ENCODE results near the gene EDNRB.

The EDNRB gene

GRCh38 chr13:77896977-77897376, 21.7 kb downstream of the EDNRB start:
- in situ Hi-C loops (cut with HindIII; ENCODE audit: low sequenced_read_pairs), result no loop called here

GRCh38 chr13:77896536-77896935, 22.1 kb downstream of the EDNRB start:
- in situ Hi-C loops (cut with HindIII; ENCODE audit: low sequenced_read_pairs), result no loop called here

- in situ Hi-C loops (cut with HindIII; ENCODE audit: low sequenced_read_pairs), result no loop called here
Measured at GRCh38 chr13:77894743-77895142, 23.9 kb downstream of the EDNRB start.

DNA sequence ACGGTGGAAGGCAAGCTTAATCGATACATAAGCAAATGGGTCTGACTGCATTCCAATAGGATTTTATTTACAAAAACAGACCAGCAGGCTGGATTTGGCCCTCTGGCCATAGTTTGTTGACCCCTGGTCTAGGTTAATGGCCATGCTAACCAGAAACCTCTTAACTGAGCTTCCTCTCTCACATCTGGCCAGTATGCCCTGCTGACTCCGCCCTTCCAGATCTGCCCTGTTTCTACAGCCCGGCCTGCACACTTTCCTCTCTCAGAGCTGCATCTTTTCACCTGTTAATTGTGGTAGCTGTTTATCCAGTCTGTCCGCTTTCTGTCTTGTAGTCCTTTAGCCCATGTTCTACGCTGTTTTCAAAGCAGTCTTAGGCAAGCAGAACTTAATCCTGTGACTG, 25.6 kb downstream of the EDNRB start:
- in situ Hi-C loops (cut with HindIII; ENCODE audit: low sequenced_read_pairs), result no loop called here

- in situ Hi-C loops (cut with HindIII; ENCODE audit: low sequenced_read_pairs), result no loop called here
Measured at GRCh38 chr13:77892491-77892890, 26.1 kb downstream of the EDNRB start.

DNA sequence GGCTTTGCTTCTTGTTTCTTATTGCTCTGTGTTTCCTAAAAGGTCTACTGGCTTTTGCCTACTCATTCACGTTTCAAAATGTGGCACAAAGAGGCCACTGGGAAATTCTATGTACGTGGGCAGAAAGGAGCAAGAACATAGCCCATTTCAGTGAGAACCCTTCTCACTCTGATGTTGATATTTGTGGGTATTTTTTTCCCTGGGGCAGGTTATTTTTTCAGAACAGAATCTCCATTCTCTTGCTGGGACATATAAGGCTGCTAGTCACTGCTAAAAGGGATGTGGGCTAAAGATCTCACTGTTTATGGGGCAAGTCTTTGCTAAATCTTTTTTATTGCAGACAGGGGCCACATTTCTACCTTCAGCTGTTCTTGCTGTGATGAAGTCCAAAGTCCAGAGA, 27.1 kb downstream of the EDNRB start:
- in situ Hi-C loops (cut with HindIII; ENCODE audit: low sequenced_read_pairs), result no loop called here

- in situ Hi-C loops (cut with HindIII; ENCODE audit: low sequenced_read_pairs), result no loop called here
Measured at GRCh38 chr13:77891041-77891440, 27.6 kb downstream of the EDNRB start.

GRCh38 chr13:77883328-77883727, 35.3 kb downstream of the EDNRB start:
- in situ Hi-C loops (cut with HindIII; ENCODE audit: low sequenced_read_pairs), result no loop called here

GRCh38 chr13:77878190-77878589, 40.4 kb downstream of the EDNRB start:
- in situ Hi-C loops (cut with HindIII; ENCODE audit: low sequenced_read_pairs), result no loop called here

DNA sequence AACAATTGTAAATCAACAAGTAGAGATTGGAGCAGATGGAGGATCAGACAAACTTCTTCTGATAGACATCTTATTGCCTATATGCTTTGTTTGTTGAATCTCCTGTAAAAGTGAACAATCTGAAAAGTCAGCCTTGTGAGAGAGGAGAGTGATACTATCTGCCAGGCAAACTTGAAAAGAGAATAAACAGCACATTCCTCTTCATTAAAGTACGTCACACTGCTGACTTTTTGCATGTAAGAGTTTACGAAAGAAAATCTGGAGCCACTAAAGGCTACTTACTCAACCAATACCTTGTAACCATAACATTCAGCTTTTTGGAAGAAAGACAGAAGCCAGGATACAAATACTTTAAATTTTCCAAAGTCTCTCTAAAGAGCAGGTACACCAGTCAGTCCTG, 42.5 kb downstream of the EDNRB start:
- in situ Hi-C loops (cut with HindIII; ENCODE audit: low sequenced_read_pairs), result no loop called here

DNA sequence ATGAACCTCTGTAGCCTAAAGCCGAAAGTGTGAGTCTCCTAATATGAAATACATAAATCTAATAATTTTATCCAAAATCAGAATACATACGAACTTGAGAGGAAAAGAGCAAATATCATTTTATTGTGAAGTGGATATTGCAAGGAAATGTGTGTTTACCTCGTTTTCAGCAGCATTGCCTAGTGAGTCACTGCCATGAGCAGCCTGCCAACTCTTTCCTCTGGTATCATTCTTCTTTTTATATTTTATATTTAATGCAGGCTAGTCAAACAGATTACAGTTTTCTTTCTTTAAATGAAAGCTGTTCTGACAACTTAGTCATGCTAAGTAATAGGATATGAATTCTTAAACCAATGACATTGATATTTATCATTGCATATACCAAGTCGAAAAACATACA, 44.2 kb downstream of the EDNRB start:
- in situ Hi-C loops (cut with HindIII; ENCODE audit: low sequenced_read_pairs), result no loop called here

GRCh38 chr13:77872995-77873394, 45.6 kb downstream of the EDNRB start:
- in situ Hi-C loops (cut with HindIII; ENCODE audit: low sequenced_read_pairs), result no loop called here

DNA sequence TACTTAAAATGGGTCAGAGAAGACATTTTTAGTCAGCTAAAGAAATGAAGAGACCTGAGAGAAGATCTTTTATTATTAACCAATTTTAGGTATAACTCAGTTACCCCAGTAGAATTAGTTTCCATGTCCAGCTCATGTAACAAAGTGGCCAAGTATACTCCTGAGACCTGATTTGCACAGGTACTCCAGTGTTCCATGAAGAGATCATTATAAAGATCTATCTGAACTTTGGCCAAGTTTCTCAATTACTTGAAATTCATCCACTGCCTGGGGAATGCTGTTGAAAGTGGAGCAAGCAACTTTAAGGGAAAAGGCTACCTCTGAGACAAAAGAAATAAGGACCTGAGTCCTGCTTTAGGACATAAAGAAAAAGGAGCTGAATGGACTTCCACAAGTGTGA, 47.0 kb downstream of the EDNRB start:
- in situ Hi-C loops (cut with HindIII; ENCODE audit: low sequenced_read_pairs), result no loop called here

GRCh38 chr13:77868717-77869116, 49.9 kb downstream of the EDNRB start:
- in situ Hi-C loops (cut with HindIII; ENCODE audit: low sequenced_read_pairs), result no loop called here

GRCh38 chr13:77866971-77867370, 51.7 kb downstream of the EDNRB start:
- in situ Hi-C loops (cut with HindIII; ENCODE audit: low sequenced_read_pairs), result no loop called here

- in situ Hi-C loops (cut with HindIII; ENCODE audit: low sequenced_read_pairs), result no loop called here
Measured at GRCh38 chr13:77865622-77866021, 53.0 kb downstream of the EDNRB start.

DNA sequence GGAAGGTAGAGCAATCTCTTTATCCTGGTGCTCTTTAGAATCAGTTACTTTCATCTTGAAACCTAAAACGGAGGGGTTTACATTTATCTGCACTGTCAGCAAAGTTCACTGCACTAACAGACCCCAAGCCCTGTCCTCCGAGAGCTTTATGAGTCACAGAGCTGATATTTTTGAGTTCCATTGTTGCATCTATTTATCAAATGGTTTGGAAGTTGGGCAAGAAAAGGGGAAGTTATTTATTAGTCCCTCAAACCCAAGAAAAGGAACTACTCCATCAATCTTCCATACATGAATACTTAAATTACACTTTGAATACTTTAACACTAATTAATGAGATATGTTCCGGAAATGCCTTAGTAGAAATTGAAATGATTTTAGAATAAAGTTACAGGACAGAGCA, 55.5 kb downstream of the EDNRB start:
- in situ Hi-C loops (cut with HindIII; ENCODE audit: low sequenced_read_pairs), result no loop called here

DNA sequence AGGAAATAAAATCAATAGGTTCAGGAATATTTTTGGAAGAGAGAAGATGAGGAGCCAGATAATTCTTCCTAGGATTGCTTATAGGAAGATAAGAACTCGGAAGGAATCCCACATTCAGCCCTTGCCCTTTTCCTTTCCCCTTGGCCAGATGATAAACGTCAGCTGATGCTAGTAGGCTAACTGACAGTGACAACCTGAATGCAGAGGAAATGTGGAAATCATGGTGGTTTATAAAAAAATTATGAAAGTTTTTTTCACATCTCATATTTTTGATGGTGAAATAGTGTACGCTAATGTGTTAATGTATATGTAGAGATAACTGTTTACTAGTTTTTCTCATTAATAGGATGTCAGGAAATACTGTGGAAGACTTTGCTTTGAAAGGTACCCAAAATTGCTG, 56.9 kb downstream of the EDNRB start:
- in situ Hi-C loops (cut with HindIII; ENCODE audit: low sequenced_read_pairs), result no loop called here

- in situ Hi-C loops (cut with HindIII; ENCODE audit: low sequenced_read_pairs), result no loop called here
Measured at GRCh38 chr13:77860507-77860981, 58.1 kb downstream of the EDNRB start.

GRCh38 chr13:77859450-77859849, 59.2 kb downstream of the EDNRB start:
- in situ Hi-C loops (cut with HindIII; ENCODE audit: low sequenced_read_pairs), result no loop called here

GRCh38 chr13:77857531-77858209, 61.0 kb downstream of the EDNRB start:
- in situ Hi-C loops (cut with HindIII; ENCODE audit: low sequenced_read_pairs), result no loop called here

DNA sequence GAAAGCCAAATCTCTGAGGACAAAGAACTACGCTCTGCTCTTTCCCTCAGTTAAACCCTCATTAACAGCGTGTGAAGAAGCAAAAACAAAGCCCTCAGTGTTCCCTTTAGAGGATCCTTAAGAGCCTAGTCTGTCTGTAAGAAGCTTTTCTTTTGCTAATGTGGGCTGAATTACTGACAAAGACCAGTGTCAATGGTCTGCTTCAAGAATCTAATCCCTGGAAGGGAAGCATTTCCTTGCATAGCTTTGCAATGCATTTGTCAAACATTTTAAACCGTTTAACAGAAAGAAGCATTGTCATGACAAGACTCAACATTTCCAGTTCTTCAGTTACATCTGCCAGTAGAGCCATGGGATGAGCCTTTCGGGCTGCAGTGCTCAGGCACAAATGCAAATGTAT, 64.9 kb downstream of the EDNRB start:
- in situ Hi-C loops (cut with HindIII; ENCODE audit: low sequenced_read_pairs), result no loop called here

DNA sequence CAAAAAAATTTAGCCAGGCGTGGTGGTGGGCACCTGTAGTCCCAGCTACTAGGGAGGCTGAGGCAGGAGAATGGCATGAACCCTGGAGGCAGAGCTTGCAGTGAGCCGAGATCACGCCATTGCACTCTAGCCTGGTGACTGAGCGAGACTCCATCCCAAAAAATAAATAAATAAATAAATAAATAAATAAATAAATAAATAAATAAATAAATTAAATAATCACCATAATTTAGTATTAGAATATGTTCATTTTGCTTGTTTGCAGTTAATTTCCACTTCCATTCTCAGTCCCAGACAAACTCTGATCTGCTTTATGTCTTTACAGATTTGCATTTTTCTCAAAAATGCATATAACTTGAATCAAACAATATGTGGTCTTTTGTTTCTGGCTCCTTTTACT, 70.6 kb downstream of the EDNRB start:
- in situ Hi-C loops (cut with HindIII; ENCODE audit: low sequenced_read_pairs), result loop anchor here (5.0 kb wide), 1 partner anchor 36 kb away; no protein-coding TSS in a partner anchor

Measured in endothelial cell of hepatic sinusoid (primary cell).